Measurements from ENCODE around the gene THNSL1.

Gene THNSL1

GRCh38 chr10:25061125-25061524 lies 44.7 kb downstream of the THNSL1 start:
- DNase-seq: no peak

- DNase-seq: no peak
Measured at GRCh38 chr10:25061711-25062449, 45.5 kb downstream of the THNSL1 start.

GRCh38 chr10:25063157-25063556 lies 46.7 kb downstream of the THNSL1 start:
- no peak for DNase-seq

GRCh38 chr10:25063644-25064043 lies 47.2 kb downstream of the THNSL1 start:
- no peak for DNase-seq

- DNase-seq: no peak
Measured at GRCh38 chr10:25064401-25064800, 48.0 kb downstream of the THNSL1 start.

GRCh38 chr10:25065761-25066476 lies 49.5 kb downstream of the THNSL1 start:
- DNase-seq: no peak

- DNase-seq: no peak
Measured at GRCh38 chr10:25068152-25069058, 52.0 kb downstream of the THNSL1 start.

- no peak for DNase-seq
Measured at GRCh38 chr10:25071227-25071626, 54.8 kb downstream of the THNSL1 start.

GRCh38 chr10:25072786-25073185 lies 56.4 kb downstream of the THNSL1 start:
- no peak for DNase-seq

- no peak for DNase-seq
Measured at GRCh38 chr10:25075825-25076224, 59.4 kb downstream of the THNSL1 start.

Measured in RPMI8226 (cell line).